ENCODE measurements around the gene RPL22.

The RPL22 gene

GRCh38 chr1:6243053-6243834, 43.8 kb upstream of the RPL22 start:
- H3K4me1 ChIP-seq (ENCODE audit: control insufficient read depth in 5 of 5, insufficient read depth in 5 of 5, low read length in 5 of 5): peaks cover 0 to 32% (median 12%) of the 10 kb centered on the region in 5 donors
- H3K27me3 ChIP-seq (ENCODE audit: control insufficient read depth in 5 of 5, insufficient read depth in 4 of 5, low read length in 5 of 5): peaks cover 39 to 69% (median 57%) of the 10 kb centered on the region in 5 donors
- no peaks in the 10 kb centered on the region for H3K9me3 ChIP-seq (ENCODE audit: control insufficient read depth in 5 of 5, low read length in 5 of 5)
- no peaks in the 10 kb centered on the region for H3K36me3 ChIP-seq (ENCODE audit: control insufficient read depth in 5 of 5, insufficient read depth in 5 of 5, low read length in 5 of 5)
- no peak overlapping the region for H3K9ac ChIP-seq (ENCODE audit: low read length in 5 of 5)
- no peak overlapping the region for H3K4me3 ChIP-seq (ENCODE audit: low read depth in 1 of 5, low read length in 5 of 5)
- no peak overlapping the region for H3K27ac ChIP-seq (ENCODE audit: low read depth, low read length)

DNA sequence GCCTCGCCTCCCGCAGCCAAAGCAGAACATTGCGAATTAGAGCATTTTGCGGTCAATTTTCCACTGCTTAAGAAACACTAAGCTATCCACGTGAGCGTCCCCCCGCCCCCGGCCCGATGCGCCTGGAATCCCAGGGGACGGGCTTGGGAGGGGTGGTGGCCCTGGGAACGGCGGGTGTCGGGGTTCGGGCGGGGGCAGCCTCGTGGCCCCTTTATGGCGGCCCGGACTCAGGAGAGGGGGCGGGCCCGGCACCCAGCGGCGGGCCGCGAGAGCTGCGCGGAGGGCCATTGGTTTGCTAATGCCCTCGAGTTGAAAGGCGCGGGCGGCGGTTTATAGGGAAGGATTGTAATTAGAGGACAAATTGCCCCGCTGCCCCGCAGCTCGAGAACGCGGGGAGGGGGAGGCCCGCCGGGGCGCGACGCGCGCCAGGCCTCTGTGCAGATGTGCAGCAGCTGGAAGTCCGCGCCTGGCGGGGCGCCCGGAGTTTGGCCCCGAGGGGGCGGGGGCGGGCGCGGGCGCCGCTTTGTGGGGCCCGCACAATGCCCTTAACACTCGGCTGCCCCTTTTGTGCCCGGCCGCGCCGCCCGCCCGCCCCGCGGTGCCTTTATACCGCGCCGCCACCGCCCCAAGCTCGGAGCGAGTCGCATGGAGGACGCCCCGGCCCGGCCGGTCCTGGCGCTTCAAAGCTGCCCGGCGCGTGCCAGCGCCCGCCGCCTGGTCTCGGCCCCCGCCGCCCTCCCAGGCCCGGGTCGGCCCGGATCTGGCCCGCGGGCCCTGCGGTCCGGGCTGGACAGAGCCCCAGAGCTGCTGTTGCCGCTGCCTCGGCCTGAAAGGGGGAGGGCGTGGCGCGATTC, 42.7 kb upstream of the RPL22 start:
- H3K4me1 ChIP-seq (ENCODE audit: control insufficient read depth in 5 of 5, insufficient read depth in 5 of 5, low read length in 5 of 5): peaks cover 0 to 32% (median 12%) of the 10 kb centered on the region in 5 donors
- peaks cover 34 to 65% (median 55%) of the 10 kb centered on the region in 5 donors for H3K27me3 ChIP-seq (ENCODE audit: control insufficient read depth in 5 of 5, insufficient read depth in 4 of 5, low read length in 5 of 5)
- peak overlapping the region in 1 of 5 donors; percentile 22 for H3K4me3 ChIP-seq (ENCODE audit: low read depth in 1 of 5, low read length in 5 of 5)
- H3K36me3 ChIP-seq (ENCODE audit: control insufficient read depth in 5 of 5, insufficient read depth in 5 of 5, low read length in 5 of 5): no peaks in the 10 kb centered on the region
- no peak overlapping the region for H3K9ac ChIP-seq (ENCODE audit: low read length in 5 of 5)
- H3K27ac ChIP-seq (ENCODE audit: low read depth, low read length): no peak overlapping the region
- H3K9me3 ChIP-seq (ENCODE audit: control insufficient read depth in 5 of 5, low read length in 5 of 5): no peaks in the 10 kb centered on the region

GRCh38 chr1:6241107-6241886, 41.9 kb upstream of the RPL22 start:
- H3K27me3 ChIP-seq (ENCODE audit: control insufficient read depth in 5 of 5, insufficient read depth in 4 of 5, low read length in 5 of 5): peaks cover 31 to 59% (median 51%) of the 10 kb centered on the region in 5 donors

GRCh38 chr1:6239950-6240768, 40.8 kb upstream of the RPL22 start:
- Histone ChIP-seq H3K4me1 (ENCODE audit: control insufficient read depth in 5 of 5, insufficient read depth in 5 of 5, low read length in 5 of 5) (peaks cover 0 to 22% (median 9%) of the 10 kb centered on the region in 5 donors), H3K27ac (ENCODE audit: low read depth, low read length) (no peak overlapping the region), H3K9ac (ENCODE audit: low read length in 5 of 5) (no peak overlapping the region), H3K4me3 (ENCODE audit: low read depth in 1 of 5, low read length in 5 of 5) (no peak overlapping the region), H3K9me3 (ENCODE audit: control insufficient read depth in 5 of 5, low read length in 5 of 5) (no peaks in the 10 kb centered on the region), H3K27me3 (ENCODE audit: control insufficient read depth in 5 of 5, insufficient read depth in 4 of 5, low read length in 5 of 5) (peaks cover 28 to 52% (median 47%) of the 10 kb centered on the region in 5 donors), H3K36me3 (ENCODE audit: control insufficient read depth in 5 of 5, insufficient read depth in 5 of 5, low read length in 5 of 5) (no peaks in the 10 kb centered on the region)

More at GRCh38 chr1:6241107-6241886, 41.9 kb upstream of the RPL22 start:
- Histone ChIP-seq H3K9me3 (ENCODE audit: control insufficient read depth in 5 of 5, low read length in 5 of 5) (no peaks in the 10 kb centered on the region), H3K27ac (ENCODE audit: low read depth, low read length) (no peak overlapping the region), H3K4me3 (ENCODE audit: low read depth in 1 of 5, low read length in 5 of 5) (no peak overlapping the region), H3K4me1 (ENCODE audit: control insufficient read depth in 5 of 5, insufficient read depth in 5 of 5, low read length in 5 of 5) (peaks cover 0 to 26% (median 12%) of the 10 kb centered on the region in 5 donors), H3K9ac (ENCODE audit: low read length in 5 of 5) (no peak overlapping the region), H3K36me3 (ENCODE audit: control insufficient read depth in 5 of 5, insufficient read depth in 5 of 5, low read length in 5 of 5) (no peaks in the 10 kb centered on the region)

- H3K9ac ChIP-seq (ENCODE audit: low read length in 5 of 5): no peak overlapping the region
- H3K4me3 ChIP-seq (ENCODE audit: low read depth in 1 of 5, low read length in 5 of 5): no peak overlapping the region
- H3K27ac ChIP-seq (ENCODE audit: low read depth, low read length): no peak overlapping the region
- H3K9me3 ChIP-seq (ENCODE audit: control insufficient read depth in 5 of 5, low read length in 5 of 5): no peaks in the 10 kb centered on the region
- peaks cover 6 to 26% (median 17%) of the 10 kb centered on the region in 5 donors for H3K4me1 ChIP-seq (ENCODE audit: control insufficient read depth in 5 of 5, insufficient read depth in 5 of 5, low read length in 5 of 5)
- no peaks in the 10 kb centered on the region for H3K36me3 ChIP-seq (ENCODE audit: control insufficient read depth in 5 of 5, insufficient read depth in 5 of 5, low read length in 5 of 5)
- H3K27me3 ChIP-seq (ENCODE audit: control insufficient read depth in 5 of 5, insufficient read depth in 4 of 5, low read length in 5 of 5): peaks cover 28 to 48% (median 43%) of the 10 kb centered on the region in 5 donors
These were observed 39.9 kb upstream of the RPL22 start for GRCh38 chr1:6239213-6239752.

- Histone ChIP-seq H3K27me3 (ENCODE audit: control insufficient read depth in 5 of 5, insufficient read depth in 4 of 5, low read length in 5 of 5) (peaks cover 14 to 33% (median 27%) of the 10 kb centered on the region in 5 donors), H3K4me1 (ENCODE audit: control insufficient read depth in 5 of 5, insufficient read depth in 5 of 5, low read length in 5 of 5) (peaks cover 6 to 26% (median 19%) of the 10 kb centered on the region in 5 donors), H3K9ac (ENCODE audit: low read length in 5 of 5) (no peak overlapping the region), H3K9me3 (ENCODE audit: control insufficient read depth in 5 of 5, low read length in 5 of 5) (no peaks in the 10 kb centered on the region), H3K4me3 (ENCODE audit: low read depth in 1 of 5, low read length in 5 of 5) (no peak overlapping the region), H3K27ac (ENCODE audit: low read depth, low read length) (no peak overlapping the region), H3K36me3 (ENCODE audit: control insufficient read depth in 5 of 5, insufficient read depth in 5 of 5, low read length in 5 of 5) (peaks cover 0 to 12% (median 11%) of the 10 kb centered on the region in 5 donors)
These were observed 37.7 kb upstream of the RPL22 start for GRCh38 chr1:6237093-6237492.

DNA sequence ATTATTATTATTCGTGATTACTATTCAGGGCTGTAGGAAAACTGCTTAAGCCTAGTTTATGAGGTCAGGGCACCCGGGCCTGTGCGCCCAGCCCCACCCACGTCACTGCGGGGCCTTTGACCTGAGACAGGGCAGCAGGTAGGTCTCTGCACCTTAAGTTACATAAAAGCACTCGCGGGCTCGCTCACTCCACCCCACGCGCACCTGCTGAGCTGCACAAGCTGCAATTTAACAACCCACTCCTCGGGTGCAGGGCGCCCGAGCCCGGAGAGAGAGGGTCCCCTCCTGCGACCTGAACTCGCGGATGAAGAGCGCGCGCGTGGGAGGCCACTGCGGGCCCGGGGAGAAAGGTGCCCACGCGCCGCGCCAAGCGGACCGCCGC, 35.9 kb upstream of the RPL22 start:
- no peak overlapping the region for H3K27ac ChIP-seq (ENCODE audit: low read depth, low read length)
- H3K4me1 ChIP-seq (ENCODE audit: control insufficient read depth in 5 of 5, insufficient read depth in 5 of 5, low read length in 5 of 5): peaks cover 6 to 19% (median 13%) of the 10 kb centered on the region in 5 donors
- peaks cover 6 to 27% (median 24%) of the 10 kb centered on the region in 5 donors for H3K36me3 ChIP-seq (ENCODE audit: control insufficient read depth in 5 of 5, insufficient read depth in 5 of 5, low read length in 5 of 5)
- peaks cover 10 to 15% (median 12%) of the 10 kb centered on the region in 5 donors for H3K27me3 ChIP-seq (ENCODE audit: control insufficient read depth in 5 of 5, insufficient read depth in 4 of 5, low read length in 5 of 5)
- H3K9ac ChIP-seq (ENCODE audit: low read length in 5 of 5): peak overlapping the region in 4 of 5 donors; percentile 81 to 89 (median 82)
- H3K4me3 ChIP-seq (ENCODE audit: low read depth in 1 of 5, low read length in 5 of 5): peak overlapping the region; percentile 45 to 95 (median 82)
- H3K9me3 ChIP-seq (ENCODE audit: control insufficient read depth in 5 of 5, low read length in 5 of 5): no peaks in the 10 kb centered on the region

GRCh38 chr1:6234502-6235295, 35.3 kb upstream of the RPL22 start:
- Histone ChIP-seq H3K9ac (ENCODE audit: low read length in 5 of 5) (peak overlapping the region in 4 of 5 donors; percentile 81 to 89 (median 82)), H3K9me3 (ENCODE audit: control insufficient read depth in 5 of 5, low read length in 5 of 5) (no peaks in the 10 kb centered on the region), H3K4me1 (ENCODE audit: control insufficient read depth in 5 of 5, insufficient read depth in 5 of 5, low read length in 5 of 5) (peaks cover 6 to 19% (median 13%) of the 10 kb centered on the region in 5 donors), H3K4me3 (ENCODE audit: low read depth in 1 of 5, low read length in 5 of 5) (peak overlapping the region; percentile 45 to 95 (median 82)), H3K36me3 (ENCODE audit: control insufficient read depth in 5 of 5, insufficient read depth in 5 of 5, low read length in 5 of 5) (peaks cover 6 to 32% (median 28%) of the 10 kb centered on the region in 5 donors), H3K27ac (ENCODE audit: low read depth, low read length) (no peak overlapping the region), H3K27me3 (ENCODE audit: control insufficient read depth in 5 of 5, insufficient read depth in 4 of 5, low read length in 5 of 5) (peaks cover 6 to 9% (median 7%) of the 10 kb centered on the region in 5 donors)
